ENCODE measurements around the gene CLEC7A.

The CLEC7A gene

DNA sequence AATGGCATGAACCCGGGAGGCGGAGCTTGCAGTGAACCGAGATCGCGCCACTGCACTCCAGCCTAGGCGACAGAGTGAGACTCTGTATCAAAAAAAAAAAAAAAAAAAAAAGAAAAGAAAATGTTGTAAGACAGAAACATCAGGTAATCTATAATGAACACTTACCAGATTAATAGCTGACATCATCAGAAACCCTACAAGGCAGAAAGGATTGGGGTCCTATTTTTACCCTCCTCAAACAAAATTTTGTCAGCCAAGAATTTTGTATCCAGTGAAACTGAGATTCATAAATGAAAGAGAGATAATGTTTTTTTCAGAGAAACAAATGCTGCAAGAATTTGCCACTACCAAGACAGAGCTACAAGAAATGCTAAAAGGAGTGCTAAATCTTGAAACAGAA lies 45.3 kb downstream of the CLEC7A start:
- TF ChIP-seq, protein P1, sequence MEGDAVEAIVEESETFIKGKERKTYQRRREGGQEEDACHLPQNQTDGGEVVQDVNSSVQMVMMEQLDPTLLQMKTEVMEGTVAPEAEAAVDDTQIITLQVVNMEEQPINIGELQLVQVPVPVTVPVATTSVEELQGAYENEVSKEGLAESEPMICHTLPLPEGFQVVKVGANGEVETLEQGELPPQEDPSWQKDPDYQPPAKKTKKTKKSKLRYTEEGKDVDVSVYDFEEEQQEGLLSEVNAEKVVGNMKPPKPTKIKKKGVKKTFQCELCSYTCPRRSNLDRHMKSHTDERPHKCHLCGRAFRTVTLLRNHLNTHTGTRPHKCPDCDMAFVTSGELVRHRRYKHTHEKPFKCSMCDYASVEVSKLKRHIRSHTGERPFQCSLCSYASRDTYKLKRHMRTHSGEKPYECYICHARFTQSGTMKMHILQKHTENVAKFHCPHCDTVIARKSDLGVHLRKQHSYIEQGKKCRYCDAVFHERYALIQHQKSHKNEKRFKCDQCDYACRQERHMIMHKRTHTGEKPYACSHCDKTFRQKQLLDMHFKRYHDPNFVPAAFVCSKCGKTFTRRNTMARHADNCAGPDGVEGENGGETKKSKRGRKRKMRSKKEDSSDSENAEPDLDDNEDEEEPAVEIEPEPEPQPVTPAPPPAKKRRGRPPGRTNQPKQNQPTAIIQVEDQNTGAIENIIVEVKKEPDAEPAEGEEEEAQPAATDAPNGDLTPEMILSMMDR (IDR thresholded peaks at IDR 0.05; ENCODE audit: insufficient read depth, low read length, poor library complexity, severe bottlenecking): no peak

DNA sequence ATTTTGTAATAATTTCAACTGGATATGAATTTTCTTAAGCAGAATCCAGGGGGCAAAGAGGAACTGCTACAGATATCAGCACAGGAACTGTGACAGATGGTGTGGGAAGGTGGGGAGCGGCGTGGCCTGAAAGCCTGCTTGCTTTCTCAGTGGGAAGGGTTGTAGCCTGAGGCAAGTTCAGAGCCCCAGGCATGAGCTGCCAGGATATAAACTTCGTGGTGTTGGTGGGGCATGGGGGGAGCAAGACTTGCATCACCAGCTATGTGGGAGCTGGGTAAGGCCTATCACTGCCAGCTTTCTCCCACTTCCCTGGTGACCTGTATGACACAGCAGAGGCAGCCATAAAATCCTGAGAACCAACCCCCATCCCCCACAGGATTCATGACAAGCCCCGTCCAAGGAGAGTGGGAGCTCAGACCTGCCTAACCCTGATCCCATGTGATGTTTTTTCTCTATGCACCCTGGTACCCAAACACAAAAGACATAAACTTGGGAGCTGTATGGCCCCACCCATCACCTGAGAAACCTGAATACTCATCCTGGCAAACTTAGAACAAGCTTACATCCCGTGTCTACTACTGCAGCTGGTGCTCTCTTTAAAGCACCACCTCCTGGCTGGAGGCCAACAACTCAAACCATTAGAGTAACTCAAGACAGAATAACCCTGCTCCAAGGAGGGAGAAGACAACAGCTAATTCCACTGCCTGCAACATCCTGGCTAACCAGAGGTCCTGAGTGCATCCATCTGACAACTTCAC lies 47.7 kb downstream of the CLEC7A start:
- TF ChIP-seq, protein P1 (IDR thresholded peaks at IDR 0.05; ENCODE audit: insufficient read depth, low read length, poor library complexity, severe bottlenecking): no peak
- Histone ChIP-seq H3K27me3 (replicated peaks; ENCODE audit: control insufficient read depth, insufficient read depth, low read length) (no peaks in the 10 kb centered on the region), H3K36me3 (ENCODE audit: control insufficient read depth, insufficient read depth, low read length) (no peaks in the 10 kb centered on the region), H3K4me3 (replicated peaks; ENCODE audit: low read depth, low read length) (no peak overlapping the region)
- no peak for DNase-seq (ENCODE audit: extremely low read depth, insufficient read length)

More for the DNA sequence above, 45.3 kb downstream of the CLEC7A start:
- Histone ChIP-seq H3K27me3 (replicated peaks; ENCODE audit: control insufficient read depth, insufficient read depth, low read length) (no peaks in the 10 kb centered on the region), H3K36me3 (ENCODE audit: control insufficient read depth, insufficient read depth, low read length) (no peaks in the 10 kb centered on the region), H3K4me3 (replicated peaks; ENCODE audit: low read depth, low read length) (no peak overlapping the region)
- no peak for DNase-seq (ENCODE audit: extremely low read depth, insufficient read length)

DNA sequence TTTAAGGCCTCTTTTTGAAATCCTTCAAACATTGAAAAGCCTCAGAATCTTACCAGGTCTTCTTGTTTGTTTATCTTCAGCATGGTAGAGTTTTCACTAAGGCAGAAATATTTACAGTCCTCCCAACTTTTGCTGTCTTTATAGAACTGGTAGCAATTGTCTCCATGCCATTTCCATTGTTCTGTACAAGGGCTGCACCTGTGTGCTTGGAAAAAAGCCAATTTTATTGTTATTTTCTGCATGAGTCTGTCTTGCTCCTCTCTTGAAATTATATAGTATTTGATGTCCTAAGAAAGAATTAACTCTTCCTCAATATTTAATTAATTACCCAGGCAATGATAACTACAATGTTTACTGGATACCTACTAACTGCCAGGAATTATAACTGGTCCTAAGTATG lies 54.5 kb downstream of the CLEC7A start:
- TF ChIP-seq, protein P1 (IDR thresholded peaks at IDR 0.05; ENCODE audit: insufficient read depth, low read length, poor library complexity, severe bottlenecking): no peak
- no peak for DNase-seq (ENCODE audit: extremely low read depth, insufficient read length)
- Histone ChIP-seq H3K27me3 (replicated peaks; ENCODE audit: control insufficient read depth, insufficient read depth, low read length) (no peaks in the 10 kb centered on the region), H3K4me3 (replicated peaks; ENCODE audit: low read depth, low read length) (no peak overlapping the region), H3K36me3 (ENCODE audit: control insufficient read depth, insufficient read depth, low read length) (no peaks in the 10 kb centered on the region)

DNA sequence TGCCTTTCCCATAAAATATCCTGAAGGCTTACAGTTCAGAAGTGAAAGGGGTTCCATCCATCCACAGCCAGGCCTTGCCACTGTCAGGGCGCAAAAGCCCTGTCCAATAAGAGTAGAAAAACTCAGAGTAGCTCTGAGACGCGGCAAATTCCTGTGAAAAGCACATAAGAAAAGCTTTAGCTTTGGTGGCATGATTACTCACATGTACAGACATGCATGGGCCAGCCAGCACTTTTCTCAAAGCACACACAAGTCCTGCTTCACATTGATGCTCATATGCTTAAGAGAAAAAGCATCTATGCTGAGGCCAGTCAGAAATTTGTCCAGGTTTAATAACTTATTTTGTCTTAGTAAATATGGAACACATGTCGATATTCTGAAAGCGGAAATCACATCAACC lies 56.7 kb downstream of the CLEC7A start:
- H3K4me3 ChIP-seq (replicated peaks; ENCODE audit: low read depth, low read length): no peak overlapping the region
- TF ChIP-seq, protein P1 (IDR thresholded peaks at IDR 0.05; ENCODE audit: insufficient read depth, low read length, poor library complexity, severe bottlenecking): no peak
- no peaks in the 10 kb centered on the region for H3K27me3 ChIP-seq (replicated peaks; ENCODE audit: control insufficient read depth, insufficient read depth, low read length)
- no peaks in the 10 kb centered on the region for H3K36me3 ChIP-seq (ENCODE audit: control insufficient read depth, insufficient read depth, low read length)
- DNase-seq (ENCODE audit: extremely low read depth, insufficient read length): no peak

DNA sequence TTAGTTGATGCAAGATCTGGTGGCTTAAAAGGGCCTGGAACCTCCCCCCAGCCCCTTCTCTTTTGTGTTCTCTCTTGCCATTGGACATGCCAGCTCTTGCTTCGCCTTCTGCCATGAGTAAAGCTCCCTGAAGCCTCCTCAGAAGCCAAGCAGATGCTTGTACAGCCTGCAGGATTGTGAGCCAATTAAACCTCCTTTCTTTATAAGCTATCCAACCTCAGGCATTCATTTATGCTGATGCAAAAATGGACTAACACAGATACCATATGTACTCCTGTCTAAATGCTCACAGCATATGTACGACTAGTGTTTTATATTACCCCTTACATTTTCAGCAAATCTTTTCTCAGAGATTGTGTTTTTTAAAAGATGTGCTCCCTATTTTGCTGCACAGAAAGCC lies 57.9 kb downstream of the CLEC7A start:
- DNase-seq (ENCODE audit: extremely low read depth, insufficient read length): no peak
- Histone ChIP-seq H3K27me3 (replicated peaks; ENCODE audit: control insufficient read depth, insufficient read depth, low read length) (no peaks in the 10 kb centered on the region), H3K36me3 (ENCODE audit: control insufficient read depth, insufficient read depth, low read length) (no peaks in the 10 kb centered on the region), H3K4me3 (replicated peaks; ENCODE audit: low read depth, low read length) (no peak overlapping the region)
- TF ChIP-seq, protein P1 (IDR thresholded peaks at IDR 0.05; ENCODE audit: insufficient read depth, low read length, poor library complexity, severe bottlenecking): no peak

Data from GM06990 (cell line).